Measurements from ENCODE around the gene CAMTA1.

DNA sequence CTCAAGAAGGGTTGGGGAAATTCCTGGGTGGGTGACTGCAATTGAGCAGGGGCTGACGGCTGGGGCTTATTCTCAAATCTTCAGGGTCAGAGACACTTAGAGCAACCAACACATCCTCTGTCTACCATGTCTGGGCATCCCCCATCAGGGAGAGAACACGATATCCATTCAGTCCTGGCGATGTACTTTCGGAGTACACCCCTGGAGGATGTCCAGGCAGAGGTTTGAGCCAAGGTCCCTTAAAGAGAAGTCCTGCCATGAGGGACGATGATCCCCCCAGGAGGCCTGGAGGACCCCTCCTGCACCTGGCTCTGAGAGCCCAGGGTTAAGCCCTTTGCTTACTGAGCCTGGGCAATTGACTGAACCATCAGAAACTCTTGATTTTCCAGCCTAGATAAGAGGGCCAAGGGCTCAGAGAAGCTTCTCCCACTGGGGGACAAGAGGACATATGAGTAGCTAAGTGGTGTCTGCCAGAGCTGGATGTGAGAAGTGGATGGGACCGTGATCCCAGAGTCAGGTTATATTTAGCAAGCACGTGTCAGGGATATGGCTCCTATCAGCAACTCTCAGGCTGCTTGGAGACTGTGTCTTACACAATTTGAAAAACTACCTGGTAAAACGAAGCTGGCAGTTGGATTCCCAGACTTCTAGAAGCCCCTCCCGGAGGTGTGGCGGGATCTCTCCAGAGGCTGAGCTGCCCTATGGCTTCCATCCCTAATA, 732.5 kb downstream of the CAMTA1 start:
- TF ChIP-seq, protein P1, sequence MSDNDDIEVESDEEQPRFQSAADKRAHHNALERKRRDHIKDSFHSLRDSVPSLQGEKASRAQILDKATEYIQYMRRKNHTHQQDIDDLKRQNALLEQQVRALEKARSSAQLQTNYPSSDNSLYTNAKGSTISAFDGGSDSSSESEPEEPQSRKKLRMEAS (IDR thresholded peaks at IDR 0.05) = no peak
- TF ChIP-seq, protein P2, sequence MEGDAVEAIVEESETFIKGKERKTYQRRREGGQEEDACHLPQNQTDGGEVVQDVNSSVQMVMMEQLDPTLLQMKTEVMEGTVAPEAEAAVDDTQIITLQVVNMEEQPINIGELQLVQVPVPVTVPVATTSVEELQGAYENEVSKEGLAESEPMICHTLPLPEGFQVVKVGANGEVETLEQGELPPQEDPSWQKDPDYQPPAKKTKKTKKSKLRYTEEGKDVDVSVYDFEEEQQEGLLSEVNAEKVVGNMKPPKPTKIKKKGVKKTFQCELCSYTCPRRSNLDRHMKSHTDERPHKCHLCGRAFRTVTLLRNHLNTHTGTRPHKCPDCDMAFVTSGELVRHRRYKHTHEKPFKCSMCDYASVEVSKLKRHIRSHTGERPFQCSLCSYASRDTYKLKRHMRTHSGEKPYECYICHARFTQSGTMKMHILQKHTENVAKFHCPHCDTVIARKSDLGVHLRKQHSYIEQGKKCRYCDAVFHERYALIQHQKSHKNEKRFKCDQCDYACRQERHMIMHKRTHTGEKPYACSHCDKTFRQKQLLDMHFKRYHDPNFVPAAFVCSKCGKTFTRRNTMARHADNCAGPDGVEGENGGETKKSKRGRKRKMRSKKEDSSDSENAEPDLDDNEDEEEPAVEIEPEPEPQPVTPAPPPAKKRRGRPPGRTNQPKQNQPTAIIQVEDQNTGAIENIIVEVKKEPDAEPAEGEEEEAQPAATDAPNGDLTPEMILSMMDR (IDR thresholded peaks at IDR 0.05; ENCODE audit: low read depth, low read length, missing input control) = no peak
- TF ChIP-seq RXRA (IDR thresholded peaks at IDR 0.05) (no peak), TAF1 (conservative IDR thresholded peaks at IDR 0.05) (no peak), GABPA (IDR thresholded peaks at IDR 0.05 in 1 of 2, conservative IDR thresholded peaks at IDR 0.05 in 1 of 2) (no peak), JUND (IDR thresholded peaks at IDR 0.05) (no peak), SP1 (IDR thresholded peaks at IDR 0.05) (no peak)

Measured in liver (tissue), 3 donors.